ENCODE data around the gene DPP4. TPM values are rescaled to one million over a fixed set of nuclear protein-coding genes. Genes with fewer than 3 reads are reported as not detected.
A peak's percentile ranks its signal among the peaks of the same experiment; 100 is the strongest.

DPP4 gene
- total and polyA plus RNA-seq, 2 experiments from 2014 or later, result 0.09 TPM; not detected in 1

- peak in 1 of 2 donors; percentile 83 for DNase-seq (ENCODE audit: low read depth in 1 of 2, low spot score in 1 of 2)
- Histone ChIP-seq H3K36me3 (no peaks in the 10 kb centered on the region), H3K27ac (no peak overlapping the region), H3K4me3 (no peak overlapping the region), H3K27me3 (no peaks in the 10 kb centered on the region), H3K9me3 (ENCODE audit: low read depth) (no peaks in the 10 kb centered on the region), H3K4me1 (ENCODE audit: low read depth) (no peaks in the 10 kb centered on the region)
- TF ChIP-seq CTCF (IDR thresholded peaks at IDR 0.05; ENCODE audit: low read depth, low read length), result no peak
Measured at GRCh38 chr2:162106146-162106551, 32.1 kb upstream of the DPP4 start.

DNA sequence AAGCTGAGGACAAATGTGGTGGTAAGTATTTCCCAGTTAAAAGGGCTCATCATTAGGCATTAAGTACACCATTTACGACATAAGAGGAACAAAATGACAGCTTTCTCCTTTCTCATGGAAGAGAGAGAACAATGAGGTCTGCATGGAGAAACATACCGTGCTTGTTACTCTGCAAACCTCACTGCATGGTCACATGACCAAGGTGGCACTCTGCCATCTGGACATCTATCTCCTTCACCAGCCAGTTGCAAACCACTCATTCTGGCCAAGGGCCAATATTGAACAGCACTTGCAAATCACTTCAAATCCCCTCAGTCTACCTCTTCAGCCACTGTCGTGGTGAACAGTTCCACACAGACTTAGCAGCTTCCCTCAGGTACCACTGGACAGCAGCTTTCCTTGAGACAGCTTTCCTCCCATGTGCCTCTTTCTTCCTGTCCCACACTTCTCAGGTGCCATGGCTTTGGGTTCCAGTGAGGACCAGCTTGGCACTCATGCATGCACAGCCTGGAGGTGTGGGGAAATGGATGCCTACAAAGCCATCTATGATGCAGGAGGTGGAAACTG is 29.5 kb upstream of the DPP4 start:
- no peaks in the 10 kb centered on the region for H3K4me1 ChIP-seq (ENCODE audit: low read depth)
- H3K36me3 ChIP-seq, result no peaks in the 10 kb centered on the region
- no peaks in the 10 kb centered on the region for H3K9me3 ChIP-seq (ENCODE audit: low read depth)
- H3K27me3 ChIP-seq, result no peaks in the 10 kb centered on the region
- no peak overlapping the region for H3K27ac ChIP-seq
- TF ChIP-seq CTCF (IDR thresholded peaks at IDR 0.05; ENCODE audit: low read depth, low read length), result no peak
- no peak overlapping the region for H3K4me3 ChIP-seq
- peak in 1 of 2 donors; percentile 52 for DNase-seq (ENCODE audit: low read depth in 1 of 2, low spot score in 1 of 2)

- Histone ChIP-seq H3K4me3 (no peak overlapping the region), H3K9me3 (ENCODE audit: low read depth) (no peaks in the 10 kb centered on the region), H3K27me3 (no peaks in the 10 kb centered on the region), H3K36me3 (no peaks in the 10 kb centered on the region), H3K4me1 (ENCODE audit: low read depth) (no peaks in the 10 kb centered on the region), H3K27ac (no peak overlapping the region)
- TF ChIP-seq CTCF (IDR thresholded peaks at IDR 0.05; ENCODE audit: low read depth, low read length), result no peak
- no peak for DNase-seq (ENCODE audit: low read depth in 1 of 2, low spot score in 1 of 2)
Measured at GRCh38 chr2:162100579-162100978, 26.6 kb upstream of the DPP4 start.

DNA sequence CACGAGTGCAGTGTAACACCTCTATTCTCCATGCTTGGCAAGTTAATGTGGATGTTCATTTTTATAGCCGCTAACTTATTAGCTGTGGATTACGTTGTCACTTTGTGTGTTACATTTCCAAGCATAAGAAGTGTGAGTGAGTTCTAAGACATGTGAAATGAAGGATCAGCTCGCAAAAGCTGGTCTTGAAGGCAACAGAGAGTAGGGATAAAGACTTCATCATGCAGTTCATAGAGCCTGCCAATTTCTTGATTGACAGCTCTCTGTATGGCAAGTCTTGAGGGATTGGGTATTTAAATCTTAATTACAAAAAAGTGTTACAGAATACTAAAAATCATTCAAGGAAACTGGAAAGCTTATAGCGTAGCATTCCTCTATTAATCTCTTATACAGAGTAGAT is 25.8 kb upstream of the DPP4 start:
- no peaks in the 10 kb centered on the region for H3K9me3 ChIP-seq (ENCODE audit: low read depth)
- H3K27ac ChIP-seq, result no peak overlapping the region
- no peaks in the 10 kb centered on the region for H3K36me3 ChIP-seq
- DNase-seq (ENCODE audit: low read depth in 1 of 2, low spot score in 1 of 2), result no peak
- H3K4me1 ChIP-seq (ENCODE audit: low read depth), result no peaks in the 10 kb centered on the region
- TF ChIP-seq CTCF (IDR thresholded peaks at IDR 0.05; ENCODE audit: low read depth, low read length), result no peak
- H3K4me3 ChIP-seq, result no peak overlapping the region
- no peaks in the 10 kb centered on the region for H3K27me3 ChIP-seq

DNA sequence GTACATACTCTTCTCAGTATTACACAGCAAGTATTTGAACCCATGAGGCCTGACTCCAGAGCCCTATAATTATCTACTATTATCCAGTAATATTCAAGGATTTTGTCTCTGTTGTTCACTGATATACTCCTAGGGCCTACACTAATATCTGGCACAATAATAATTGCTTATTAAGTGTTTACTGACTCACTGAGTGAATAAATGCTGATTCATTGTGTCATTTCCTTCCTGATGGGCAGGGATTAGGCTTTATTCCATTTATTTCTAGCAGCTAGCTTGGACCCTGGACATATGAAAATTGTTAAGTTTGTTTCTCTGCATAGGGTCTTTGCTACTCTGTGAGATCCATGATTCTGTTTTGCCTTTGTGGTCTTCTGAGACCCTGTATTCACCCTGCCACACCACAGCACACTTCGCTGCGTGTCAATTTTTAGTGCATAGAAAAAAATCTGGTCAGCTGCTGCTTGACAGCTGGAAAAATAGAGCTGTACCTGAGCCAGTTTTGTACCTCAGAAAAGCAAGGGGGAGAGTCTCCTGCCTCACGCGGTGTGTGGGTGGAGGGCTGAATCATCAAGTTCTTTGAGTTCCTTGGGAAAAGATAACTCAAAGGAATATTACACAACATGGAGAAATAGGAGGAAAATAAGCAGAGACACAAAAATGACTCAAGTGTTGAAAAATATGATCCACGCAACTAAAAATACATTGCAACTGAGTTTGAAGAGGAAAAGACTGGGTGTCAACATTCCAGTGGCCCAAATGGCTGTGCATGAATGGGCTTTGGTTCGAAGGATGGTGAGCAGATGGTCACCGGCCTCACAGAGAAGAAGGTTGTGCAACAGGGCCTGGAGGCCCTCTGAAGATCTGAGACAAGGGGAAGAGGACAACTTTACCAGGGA is 18.9 kb upstream of the DPP4 start:
- Histone ChIP-seq H3K27ac (no peak overlapping the region), H3K4me1 (ENCODE audit: low read depth) (no peaks in the 10 kb centered on the region), H3K27me3 (no peaks in the 10 kb centered on the region), H3K4me3 (no peak overlapping the region), H3K36me3 (no peaks in the 10 kb centered on the region), H3K9me3 (ENCODE audit: low read depth) (no peaks in the 10 kb centered on the region)
- no peak for TF ChIP-seq CTCF (IDR thresholded peaks at IDR 0.05; ENCODE audit: low read depth, low read length)
- peak in 1 of 2 donors; percentile 97 for DNase-seq (ENCODE audit: low read depth in 1 of 2, low spot score in 1 of 2)
